ENCODE measurements around the gene BAX.

The BAX gene

DNA sequence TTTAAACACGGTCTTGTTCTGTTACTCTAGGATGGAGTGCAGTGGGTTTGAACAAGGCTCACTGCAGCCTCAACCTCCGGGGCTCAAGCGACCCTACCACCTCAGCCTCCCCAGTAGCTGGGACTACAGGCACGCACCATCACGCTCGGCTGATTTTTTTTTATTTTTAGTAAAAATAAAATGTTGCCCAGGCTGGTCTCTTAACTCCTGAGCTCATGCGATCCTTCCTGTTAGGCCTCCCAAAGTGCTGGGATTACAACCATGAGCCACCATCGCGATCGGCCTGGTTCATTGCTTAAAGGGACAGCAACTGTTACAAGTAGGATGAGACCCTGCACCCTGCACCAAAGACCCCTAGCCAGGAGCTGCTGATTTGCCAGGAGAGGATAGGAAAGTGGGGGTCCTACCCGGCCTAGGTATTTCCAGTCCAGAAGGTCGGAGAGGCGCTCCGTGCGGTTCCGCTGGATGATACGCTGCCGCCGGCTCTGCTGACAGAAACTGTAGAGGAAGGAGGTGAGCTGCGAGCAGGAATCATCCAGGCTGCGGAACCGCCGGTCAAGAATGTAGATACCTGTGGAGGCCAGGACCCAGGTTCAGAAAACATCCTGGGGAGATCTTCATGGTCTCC is 15.6 kb downstream of the BAX start:
- H3K4me3 ChIP-seq (ENCODE audit: control insufficient read depth, low read depth, low read length): no peak overlapping the region
- TF ChIP-seq, protein P1, sequence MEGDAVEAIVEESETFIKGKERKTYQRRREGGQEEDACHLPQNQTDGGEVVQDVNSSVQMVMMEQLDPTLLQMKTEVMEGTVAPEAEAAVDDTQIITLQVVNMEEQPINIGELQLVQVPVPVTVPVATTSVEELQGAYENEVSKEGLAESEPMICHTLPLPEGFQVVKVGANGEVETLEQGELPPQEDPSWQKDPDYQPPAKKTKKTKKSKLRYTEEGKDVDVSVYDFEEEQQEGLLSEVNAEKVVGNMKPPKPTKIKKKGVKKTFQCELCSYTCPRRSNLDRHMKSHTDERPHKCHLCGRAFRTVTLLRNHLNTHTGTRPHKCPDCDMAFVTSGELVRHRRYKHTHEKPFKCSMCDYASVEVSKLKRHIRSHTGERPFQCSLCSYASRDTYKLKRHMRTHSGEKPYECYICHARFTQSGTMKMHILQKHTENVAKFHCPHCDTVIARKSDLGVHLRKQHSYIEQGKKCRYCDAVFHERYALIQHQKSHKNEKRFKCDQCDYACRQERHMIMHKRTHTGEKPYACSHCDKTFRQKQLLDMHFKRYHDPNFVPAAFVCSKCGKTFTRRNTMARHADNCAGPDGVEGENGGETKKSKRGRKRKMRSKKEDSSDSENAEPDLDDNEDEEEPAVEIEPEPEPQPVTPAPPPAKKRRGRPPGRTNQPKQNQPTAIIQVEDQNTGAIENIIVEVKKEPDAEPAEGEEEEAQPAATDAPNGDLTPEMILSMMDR (IDR thresholded peaks at IDR 0.05; ENCODE audit: control insufficient read depth, insufficient read depth, low read depth, low read length, missing control alignments): no peak
- DNase-seq (ENCODE audit: low read depth): no peak

GRCh38 chr19:48970923-48971395 is 16.3 kb downstream of the BAX start:
- DNase-seq (ENCODE audit: low read depth): no peak
- H3K4me3 ChIP-seq (ENCODE audit: control insufficient read depth, low read depth, low read length): no peak overlapping the region
- TF ChIP-seq, protein P1 (IDR thresholded peaks at IDR 0.05; ENCODE audit: control insufficient read depth, insufficient read depth, low read depth, low read length, missing control alignments): peak; percentile 93

GRCh38 chr19:48975947-48976847 is 21.5 kb downstream of the BAX start:
- no peak for DNase-seq (ENCODE audit: low read depth)
- TF ChIP-seq, protein P1 (IDR thresholded peaks at IDR 0.05; ENCODE audit: control insufficient read depth, insufficient read depth, low read depth, low read length, missing control alignments): no peak

GRCh38 chr19:48977061-48977460 is 22.4 kb downstream of the BAX start:
- DNase-seq (ENCODE audit: low read depth): no peak
- TF ChIP-seq, protein P1 (IDR thresholded peaks at IDR 0.05; ENCODE audit: control insufficient read depth, insufficient read depth, low read depth, low read length, missing control alignments): no peak

More at GRCh38 chr19:48975947-48976847, 21.5 kb downstream of the BAX start:
- no peak overlapping the region for H3K4me3 ChIP-seq (ENCODE audit: control insufficient read depth, low read depth, low read length)

GRCh38 chr19:48982280-48982679 is 27.6 kb downstream of the BAX start:
- no peak overlapping the region for H3K4me3 ChIP-seq (ENCODE audit: control insufficient read depth, low read depth, low read length)
- no peak for DNase-seq (ENCODE audit: low read depth)
- TF ChIP-seq, protein P1 (IDR thresholded peaks at IDR 0.05; ENCODE audit: control insufficient read depth, insufficient read depth, low read depth, low read length, missing control alignments): no peak

More at GRCh38 chr19:48977061-48977460, 22.4 kb downstream of the BAX start:
- no peak overlapping the region for H3K4me3 ChIP-seq (ENCODE audit: control insufficient read depth, low read depth, low read length)

DNA sequence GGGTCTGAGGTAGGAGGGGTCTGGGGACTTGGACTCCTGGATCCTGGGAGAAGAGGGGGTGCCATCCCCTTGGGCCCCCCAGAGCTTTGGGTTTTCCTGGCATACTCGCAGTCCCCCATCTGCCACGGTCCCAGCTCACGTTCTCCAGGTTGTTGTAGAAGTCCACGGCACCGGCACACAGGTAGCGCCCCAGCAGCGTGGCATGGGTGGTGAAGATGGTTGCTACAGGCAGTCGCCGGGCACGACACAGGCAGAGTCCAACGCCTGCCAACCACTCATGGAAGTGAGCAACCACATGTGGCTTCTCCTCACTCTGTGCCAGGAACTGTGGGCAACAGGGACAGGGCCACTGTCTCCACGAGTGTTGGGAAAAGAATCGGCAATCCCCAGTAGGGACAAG is 31.0 kb downstream of the BAX start:
- no peak for DNase-seq (ENCODE audit: low read depth)
- TF ChIP-seq, protein P1 (IDR thresholded peaks at IDR 0.05; ENCODE audit: control insufficient read depth, insufficient read depth, low read depth, low read length, missing control alignments): no peak
- H3K4me3 ChIP-seq (ENCODE audit: control insufficient read depth, low read depth, low read length): no peak overlapping the region
